Testis (tissue), 2 donors: ENCODE results near the gene DPF3.

Experiments used
- CTCF ChIP-seq, 3 experiments: fragments of 450-650 bp in 2 of 3; fragments of 200-600 bp in 1 of 3; sonication (generic) in 1 of 3; IDR thresholded peaks; one replicate each; pipeline ENCODE4 v1.5.1; 2016 to 2019; ENCODE audit warnings: antibody characterized with exemption in 3 of 3, mild to moderate bottlenecking in 2 of 3, moderate library complexity in 1 of 3
- POLR2A ChIP-seq: fragments of 450-650 bp; IDR thresholded peaks from one replicate; pipeline ENCODE4 v1.6.1; 2017; ENCODE audit warnings: antibody characterized with exemption, mild to moderate bottlenecking, moderate library complexity

GRCh38 chr14:72677664-72678063 is 216.2 kb downstream of the DPF3 start:
- no peak for TF ChIP-seq CTCF (IDR thresholded peaks at IDR 0.05)
- TF ChIP-seq POLR2A, result no peak
